Inflammatory macrophage treated with lipopolysaccharide for 1 hour (primary cell): Measurements from ENCODE around the gene DENND5A.

Experiments
- DNase-seq, 2 donors: peaks; one replicate each; pipeline ENCODE4 v3.0.0-alpha.2; 2020 to 2022

The DENND5A gene

GRCh38 chr11:9094420-9094819 is 170.7 kb downstream of the DENND5A start:
- no peak for DNase-seq

GRCh38 chr11:9092853-9093778 is 172.0 kb downstream of the DENND5A start:
- DNase-seq: peak; percentile 29 to 35

GRCh38 chr11:9092072-9092471 is 173.1 kb downstream of the DENND5A start:
- DNase-seq: no peak

GRCh38 chr11:9091044-9091922 is 173.9 kb downstream of the DENND5A start, which contains the start of gene SCUBE2:
SCUBE2 (minus strand) TSS chr11:9091599; CDS start chr11:9091528, 71 bp downstream.
- no peak for DNase-seq

- no peak for DNase-seq
These were observed 174.6 kb downstream of the DENND5A start for GRCh38 chr11:9090488-9091043.

- DNase-seq: no peak
These were observed 175.5 kb downstream of the DENND5A start for GRCh38 chr11:9089636-9090035.

GRCh38 chr11:9089061-9089460 is 176.1 kb downstream of the DENND5A start:
- DNase-seq: no peak
